HG02798 (cell line): Measurements from ENCODE around the gene POLR2J3.
"Not testable (repeated sequence)": the region's sequence is repeated elsewhere in the genome, so short reads cannot be mapped to it uniquely, and the experiment has no call there.

Source experiments
- ATAC-seq: cut with Tn5 transposase; IDR thresholded peaks from one replicate; pipeline ENCODE4 v1.9.1; 2021; ENCODE audit warnings: mild to moderate bottlenecking; ENCODE audit not compliant: unreplicated experiment, poor library complexity

POLR2J3 gene

DNA sequence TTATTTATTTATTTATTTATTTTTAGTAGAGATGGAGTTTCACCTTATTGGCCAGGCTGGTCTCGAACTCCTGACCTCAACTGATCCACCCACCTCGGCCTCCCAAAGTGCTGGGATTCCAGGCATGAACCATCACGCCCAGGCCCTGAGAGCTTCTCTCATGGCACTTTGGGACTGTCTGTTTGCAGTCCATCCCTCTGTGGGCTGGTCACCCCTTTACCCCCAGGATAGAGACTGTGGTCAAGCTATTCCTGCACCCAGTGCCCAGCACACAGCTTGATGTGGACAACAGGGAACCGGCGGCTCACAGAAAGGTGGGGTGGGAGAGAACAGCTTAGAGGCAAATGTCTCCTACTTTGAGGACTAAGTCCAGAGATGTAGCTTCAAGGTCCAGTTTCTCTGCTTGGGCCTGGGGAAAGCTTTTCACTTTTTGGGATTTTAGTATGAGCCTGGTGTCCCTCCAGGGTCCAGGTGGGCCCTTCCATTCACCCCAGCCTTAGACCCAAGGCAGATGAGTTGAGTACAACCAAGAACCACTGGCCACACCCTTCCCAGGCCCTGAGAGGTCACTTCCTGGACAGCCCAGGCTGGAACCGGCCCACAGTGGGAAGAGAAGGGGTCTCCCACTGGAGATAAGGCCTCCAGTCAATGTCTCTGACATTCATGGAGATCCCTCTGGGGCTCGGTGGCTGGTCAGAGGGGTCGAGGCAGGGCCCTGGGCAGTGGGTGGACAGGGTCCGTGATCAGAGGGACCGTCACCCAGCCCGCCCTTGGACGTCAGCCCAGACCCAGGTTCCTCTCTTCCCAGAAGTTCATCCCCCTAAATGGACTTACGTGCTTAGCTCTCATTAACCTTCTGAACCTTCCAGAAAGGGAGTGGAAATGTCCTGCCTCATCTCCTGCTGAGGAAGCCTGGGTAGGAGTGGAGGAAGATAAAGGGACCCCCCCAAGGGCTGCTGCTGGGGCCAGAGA lies 44.3 kb downstream of the POLR2J3 start:
- ATAC-seq, result not testable (repeated sequence)

DNA sequence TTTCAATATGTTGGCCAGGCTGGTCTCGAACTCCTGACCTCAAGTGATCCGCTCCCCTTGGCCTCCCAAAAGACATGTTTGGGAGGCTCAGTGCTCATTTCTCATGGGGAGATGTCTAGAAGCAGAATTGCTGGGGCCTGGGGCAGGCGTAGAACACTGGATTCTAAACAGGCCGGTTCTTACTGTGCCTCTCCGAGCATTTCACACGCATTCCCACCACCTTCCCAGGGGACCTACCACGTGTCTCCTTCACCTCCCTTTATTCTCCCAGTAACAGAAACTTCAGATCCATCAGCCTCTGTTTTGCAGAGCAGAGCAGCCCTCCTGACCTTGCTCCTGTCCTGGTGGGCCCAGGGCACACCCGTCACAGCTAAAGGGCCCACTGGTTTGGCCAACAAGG lies 45.2 kb downstream of the POLR2J3 start:
- ATAC-seq, result not testable (repeated sequence)

DNA sequence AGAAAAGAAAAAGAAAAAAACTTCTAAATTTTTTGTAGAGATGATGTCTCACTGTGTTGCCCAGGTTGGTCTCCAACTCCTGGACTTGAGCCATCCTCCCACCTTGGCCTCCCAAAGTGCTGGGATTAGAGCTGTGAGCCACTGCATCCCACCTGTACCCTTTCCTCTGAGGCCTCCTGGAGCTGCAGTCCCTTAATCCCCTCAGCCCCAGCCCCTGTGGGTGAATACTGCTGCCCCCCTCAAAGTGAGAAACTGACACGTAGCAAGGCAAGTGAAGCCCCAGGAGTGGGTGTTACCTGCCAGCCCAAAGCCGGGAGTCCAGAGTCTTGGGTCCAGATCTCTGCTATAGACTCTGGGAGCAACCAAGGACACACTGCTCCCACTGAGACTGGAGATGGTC lies 47.6 kb downstream of the POLR2J3 start:
- ATAC-seq, result not testable (repeated sequence)

DNA sequence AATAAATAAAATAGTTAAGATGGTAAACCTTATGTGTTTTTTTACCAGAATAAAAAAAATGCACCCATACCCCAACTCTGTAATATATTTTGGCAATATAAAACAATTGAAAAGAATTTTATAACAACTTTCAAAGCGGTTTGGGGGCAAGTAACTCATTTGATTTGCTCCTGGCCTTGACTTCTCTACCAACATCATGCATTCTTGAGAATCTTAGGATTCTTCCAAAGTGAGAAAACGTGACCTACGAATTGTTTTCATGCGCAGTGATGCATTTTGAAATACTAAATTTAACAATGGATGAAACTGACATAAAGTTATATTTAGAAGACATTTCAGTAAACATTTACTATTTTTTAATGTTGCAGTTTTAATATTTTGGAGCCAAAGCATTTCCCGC lies 51.6 kb downstream of the POLR2J3 start:
- not testable (repeated sequence) for ATAC-seq

DNA sequence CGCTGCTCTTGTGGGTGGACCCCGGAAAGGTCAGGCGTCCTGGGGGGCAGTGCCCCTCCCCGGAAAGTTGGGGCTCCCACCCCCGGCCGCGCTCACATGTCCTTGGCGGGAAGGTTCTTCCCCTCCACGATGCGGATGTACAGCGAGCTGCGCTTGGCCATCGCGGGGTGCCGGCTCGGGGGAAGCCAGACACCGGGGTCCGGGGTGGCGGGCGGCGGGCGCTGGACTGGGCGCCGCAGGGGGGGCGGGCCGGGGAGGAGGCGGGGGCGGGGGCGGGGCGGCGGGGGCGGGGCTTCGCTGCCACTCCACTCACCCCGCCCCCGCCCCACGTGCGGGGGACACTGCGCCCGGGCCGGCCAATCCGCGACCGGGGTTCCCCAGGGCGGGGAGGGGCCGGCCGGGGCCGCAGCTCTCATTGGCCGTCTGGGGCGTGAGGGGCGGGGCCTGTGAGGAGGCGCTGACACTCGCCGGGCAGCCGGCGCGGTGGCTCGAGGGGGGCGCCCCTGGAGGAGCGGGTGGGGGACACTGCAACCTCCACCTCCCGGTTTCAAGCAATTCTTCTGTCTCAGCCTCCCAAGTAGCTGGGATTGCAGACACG lies 54.7 kb downstream of the POLR2J3 start, which contains the start of gene RASA4B:
Gene RASA4B, minus strand, starts transcription at position 228 of the 598 bp plus-strand sequence. Its CDS starts 67 bp downstream, at position 161.
- peak; percentile 83 for ATAC-seq
